ENCODE results near the gene TMEM239.
"Not testable (repeated sequence)": the region's sequence is repeated elsewhere in the genome, so short reads cannot be mapped to it uniquely, and the experiment has no call there.

TMEM239 gene

DNA sequence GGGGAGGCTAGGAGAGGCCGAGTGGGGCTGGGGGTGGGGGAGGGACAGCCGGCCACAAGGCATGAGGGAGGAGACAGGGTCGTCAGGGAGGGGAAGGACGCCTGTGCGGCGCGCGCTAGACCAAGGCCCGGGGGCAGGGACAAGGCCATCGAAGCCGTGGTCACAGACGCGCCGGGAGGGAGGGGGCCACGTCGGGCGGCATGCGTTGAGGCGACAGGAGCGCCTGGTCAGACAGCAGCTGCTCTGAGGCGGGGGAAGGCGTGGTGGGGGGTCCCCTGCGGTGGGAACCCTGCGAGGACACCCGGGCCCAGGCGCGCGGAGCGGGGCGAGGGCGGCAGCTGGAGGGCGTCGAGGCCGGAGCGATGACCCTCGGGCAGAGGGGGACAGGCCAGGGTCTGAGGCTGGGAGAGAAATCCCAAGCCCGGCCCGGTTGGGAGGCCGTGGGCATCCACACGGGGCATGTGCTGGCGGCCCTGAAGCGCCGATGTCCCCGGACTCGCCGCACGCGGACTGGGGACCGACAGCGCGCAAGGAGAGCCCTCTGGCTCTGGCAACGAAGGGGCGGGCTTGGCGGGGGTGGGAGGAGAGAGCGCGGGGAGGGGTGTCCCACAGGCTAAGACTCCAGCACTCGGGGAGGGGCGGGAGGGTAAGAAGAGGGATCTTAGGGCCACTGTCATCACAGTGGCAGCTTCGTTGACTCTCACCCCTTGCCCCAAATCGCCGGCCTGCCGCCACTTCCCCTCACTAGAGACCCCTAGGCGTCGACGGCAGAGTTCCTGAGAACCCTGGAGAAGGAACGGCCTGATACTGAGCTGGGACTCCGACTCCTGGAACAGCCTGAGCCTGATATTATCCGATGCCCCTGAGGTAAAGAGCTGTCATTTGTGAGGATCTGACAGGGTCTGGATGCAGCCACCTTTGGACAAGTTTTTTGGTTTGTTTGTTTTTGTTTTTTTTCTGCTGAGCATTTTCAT lies 5.0 kb downstream of the TMEM239 start:
- DNase-seq (ENCODE audit: low read depth) = no peak

- DNase-seq (ENCODE audit: low read depth) = peak; percentile 78
Observed at GRCh38 chr20:2822073-2822472, 5.9 kb downstream of the TMEM239 start.

GRCh38 chr20:2825761-2826160 lies 9.6 kb downstream of the TMEM239 start:
- no peak for DNase-seq (ENCODE audit: low read depth)

GRCh38 chr20:2826655-2827054 lies 10.5 kb downstream of the TMEM239 start:
- no peak for DNase-seq (ENCODE audit: low read depth)

- DNase-seq (ENCODE audit: low read depth) = no peak
Observed at GRCh38 chr20:2829376-2829775, 13.2 kb downstream of the TMEM239 start.

DNA sequence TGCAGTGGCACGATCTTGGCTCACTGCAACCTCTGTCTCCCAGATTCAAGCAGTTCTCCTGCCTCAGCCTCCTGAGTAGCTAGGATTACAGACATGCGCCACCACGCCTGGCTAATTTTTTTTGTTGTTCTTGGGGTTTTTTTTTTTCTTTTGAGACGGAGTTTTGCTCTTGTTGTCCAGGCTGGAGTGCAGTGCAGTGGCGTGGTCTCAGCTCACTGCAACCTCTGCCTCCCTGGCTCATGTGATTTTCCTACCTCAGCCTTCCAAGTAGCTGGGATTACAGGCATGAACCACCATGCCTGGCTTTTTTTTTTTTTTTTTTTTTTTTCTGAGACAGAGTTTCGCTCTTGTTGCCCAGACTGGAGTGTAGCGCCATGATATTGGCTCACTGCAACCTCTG lies 15.0 kb downstream of the TMEM239 start:
- not testable (repeated sequence) for DNase-seq (ENCODE audit: low read depth)

- DNase-seq (ENCODE audit: low read depth) = no peak
Observed at GRCh38 chr20:2833761-2834160, 17.6 kb downstream of the TMEM239 start.

DNA sequence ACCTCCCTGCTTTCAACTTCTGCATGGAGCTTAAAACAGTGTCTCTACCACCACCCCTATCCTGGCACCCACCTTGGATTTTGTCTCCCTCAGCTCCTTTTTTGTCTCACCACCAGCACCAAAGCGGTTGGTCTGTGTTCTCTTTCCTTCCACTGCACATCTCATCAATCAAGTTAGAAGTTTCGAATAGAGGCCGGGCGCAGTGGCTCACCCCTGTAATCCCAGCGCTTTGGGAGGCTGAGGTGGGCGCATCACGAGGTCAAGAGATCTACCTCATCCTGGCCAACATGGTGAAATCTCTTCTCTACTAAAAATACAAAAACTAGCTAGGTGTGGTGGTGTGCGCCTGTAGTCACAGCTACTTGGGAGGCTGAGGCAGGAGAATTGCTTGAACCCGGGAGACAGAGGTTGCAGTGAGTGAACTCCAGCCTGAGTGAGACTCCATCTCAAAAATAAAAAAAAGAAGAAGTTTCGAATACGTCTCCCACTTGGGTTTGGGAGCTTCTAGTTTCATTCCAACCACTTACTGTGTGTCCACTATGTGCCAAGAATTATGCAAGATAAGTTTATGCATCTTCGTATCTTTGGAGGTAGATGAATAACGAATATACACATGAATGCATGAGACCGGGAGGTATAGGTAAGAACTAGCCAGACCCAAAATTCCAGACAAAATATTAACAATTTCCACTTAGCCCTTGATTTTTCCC lies 18.4 kb downstream of the TMEM239 start:
- no peak for DNase-seq (ENCODE audit: low read depth)

GRCh38 chr20:2835331-2835796 lies 19.2 kb downstream of the TMEM239 start:
- no peak for DNase-seq (ENCODE audit: low read depth)

DNA sequence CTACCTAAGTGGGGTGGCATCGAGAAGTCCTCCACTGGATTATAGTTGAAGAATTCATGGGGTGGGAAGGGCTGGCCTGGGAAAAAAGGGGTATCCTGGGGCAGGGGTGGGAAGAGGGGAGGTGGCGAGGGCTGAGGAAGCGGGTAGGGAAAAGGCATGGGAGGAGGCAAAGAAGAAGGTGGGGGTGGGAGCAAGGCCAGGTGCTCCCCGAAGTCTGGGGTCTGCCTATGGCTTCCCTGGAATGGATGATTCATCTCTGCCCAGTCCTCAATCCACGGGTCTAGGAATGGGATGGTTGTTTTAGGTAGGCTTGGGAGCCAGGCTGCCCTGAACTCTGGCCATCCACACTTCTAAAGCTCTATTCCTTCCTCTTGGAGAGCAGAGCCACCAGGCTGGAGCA lies 19.9 kb downstream of the TMEM239 start:
- DNase-seq (ENCODE audit: low read depth) = no peak

- no peak for DNase-seq (ENCODE audit: low read depth)
Observed at GRCh38 chr20:2837221-2837960, 21.2 kb downstream of the TMEM239 start.

GRCh38 chr20:2838170-2838797 lies 22.1 kb downstream of the TMEM239 start:
- no peak for DNase-seq (ENCODE audit: low read depth)

GRCh38 chr20:2838847-2839671 lies 22.9 kb downstream of the TMEM239 start:
- DNase-seq (ENCODE audit: low read depth) = no peak

DNA sequence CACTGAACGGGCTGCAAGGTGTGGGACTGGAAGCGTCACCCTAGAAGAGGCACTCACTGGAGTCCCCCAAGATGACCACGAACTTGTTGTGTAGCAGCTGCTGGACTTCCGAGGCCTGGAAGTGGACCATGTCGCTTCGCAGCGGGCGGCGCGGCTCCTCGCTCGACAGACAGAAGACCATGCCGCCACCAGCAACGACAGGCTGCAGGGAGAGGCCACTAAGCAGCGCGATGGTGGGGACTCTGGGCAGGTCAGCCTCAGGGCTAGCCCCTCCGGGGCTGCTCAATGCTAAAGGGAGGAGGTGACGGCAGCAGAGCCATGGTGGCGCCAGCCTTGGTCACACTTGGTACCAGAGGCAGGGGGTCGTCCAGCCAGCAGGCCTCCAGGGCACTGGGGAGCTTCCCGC lies 23.6 kb downstream of the TMEM239 start:
- DNase-seq (ENCODE audit: low read depth) = no peak

DNA sequence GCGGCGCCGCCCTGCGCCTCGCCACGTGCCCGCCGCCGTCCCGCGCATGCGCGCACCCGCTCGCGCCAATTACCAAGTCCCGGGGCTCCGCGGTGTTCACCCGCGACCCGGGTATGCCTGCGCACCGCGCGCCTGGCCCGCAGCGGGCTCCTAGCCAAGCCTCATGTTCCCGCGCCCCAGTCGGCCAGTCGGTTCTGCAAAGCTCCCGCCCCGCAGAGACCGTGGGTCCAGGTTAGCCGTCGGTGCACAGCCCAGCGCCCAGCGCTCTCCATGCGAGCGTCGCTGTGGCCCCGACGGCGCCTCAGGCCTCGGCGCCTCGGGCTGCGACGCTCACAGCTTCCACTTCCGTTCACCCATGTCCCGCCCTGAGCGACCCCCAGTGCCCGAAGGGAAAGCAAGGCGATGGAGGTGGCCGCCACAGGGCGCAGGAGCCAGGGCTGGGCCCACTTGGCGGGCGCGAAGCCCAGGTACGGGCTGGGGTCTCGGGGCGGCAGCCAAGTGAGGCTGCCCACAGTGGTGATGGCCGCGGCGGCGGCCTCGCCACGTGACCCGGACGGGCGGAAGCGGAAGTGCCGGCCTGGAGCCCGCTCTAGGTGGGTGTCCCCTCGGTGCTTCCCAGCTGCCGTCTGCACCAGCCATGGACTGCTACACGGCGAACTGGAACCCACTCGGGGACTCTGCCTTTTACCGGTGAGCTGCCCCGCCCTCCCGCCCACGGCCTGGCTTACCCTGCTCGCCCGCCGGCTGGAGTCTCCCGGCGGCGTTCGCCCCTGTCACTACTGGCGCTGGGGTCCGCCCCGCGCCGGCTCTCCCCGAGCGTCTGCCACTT lies 24.2 kb downstream of the TMEM239 start, which contains the start of the genes PCED1A and VPS16:
Gene PCED1A, minus strand, starts transcription at position 518 of the 829 bp plus-strand sequence. CDS start 743 bp downstream, outside the sequence.
Gene VPS16, plus strand, starts transcription at position 608 of the 829 bp plus-strand sequence. Its CDS starts 30 bp downstream, at position 638.
- DNase-seq (ENCODE audit: low read depth) = peak; percentile 83

DNA sequence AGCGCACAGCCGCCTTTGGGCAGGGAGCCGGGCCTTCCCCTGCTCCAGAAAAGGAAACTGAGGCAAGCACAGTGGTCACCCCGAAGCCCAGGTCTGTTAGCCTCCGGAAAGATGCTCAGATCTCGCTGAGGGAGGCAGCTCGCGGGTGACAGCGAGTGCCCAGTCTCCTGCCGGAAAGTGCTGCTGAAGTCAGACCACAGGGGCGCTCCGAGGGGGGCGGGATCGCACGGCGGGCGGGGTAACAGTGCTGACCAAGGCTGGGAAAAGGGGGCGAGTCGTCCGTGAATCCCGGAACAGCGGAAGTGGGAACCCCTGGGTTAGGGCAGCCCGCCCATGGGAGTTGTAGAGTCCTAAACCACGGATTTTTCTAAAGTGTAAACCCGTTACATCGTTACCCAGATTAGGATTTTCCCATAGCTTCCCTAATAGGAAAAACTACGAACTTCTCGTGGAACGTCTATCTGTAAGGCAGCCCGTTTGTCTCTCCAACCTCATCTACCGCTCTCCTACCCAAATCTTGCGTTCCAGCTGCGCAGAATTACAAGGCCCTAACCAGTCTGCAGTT lies 24.9 kb downstream of the TMEM239 start:
- peak; percentile 58 for DNase-seq (ENCODE audit: low read depth)

DNA sequence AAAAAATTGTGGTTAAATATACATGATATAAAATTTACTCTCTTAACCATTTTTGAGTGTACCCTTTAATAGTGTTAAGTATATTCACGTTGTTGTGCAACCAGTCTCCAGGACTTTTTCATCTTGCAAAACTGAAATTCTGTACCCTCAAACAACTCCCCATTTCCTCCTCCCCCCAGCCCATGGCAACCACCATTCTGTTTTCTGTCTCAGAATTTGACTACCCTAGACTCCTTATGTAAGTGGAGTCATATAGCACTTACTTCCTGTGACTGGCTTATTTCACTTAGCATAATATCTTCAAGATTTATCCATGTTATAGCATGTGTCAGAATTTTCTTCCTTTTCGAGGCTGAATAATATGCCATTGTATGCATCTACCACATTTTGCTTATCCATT lies 29.4 kb downstream of the TMEM239 start:
- no peak for DNase-seq (ENCODE audit: low read depth)

DNA sequence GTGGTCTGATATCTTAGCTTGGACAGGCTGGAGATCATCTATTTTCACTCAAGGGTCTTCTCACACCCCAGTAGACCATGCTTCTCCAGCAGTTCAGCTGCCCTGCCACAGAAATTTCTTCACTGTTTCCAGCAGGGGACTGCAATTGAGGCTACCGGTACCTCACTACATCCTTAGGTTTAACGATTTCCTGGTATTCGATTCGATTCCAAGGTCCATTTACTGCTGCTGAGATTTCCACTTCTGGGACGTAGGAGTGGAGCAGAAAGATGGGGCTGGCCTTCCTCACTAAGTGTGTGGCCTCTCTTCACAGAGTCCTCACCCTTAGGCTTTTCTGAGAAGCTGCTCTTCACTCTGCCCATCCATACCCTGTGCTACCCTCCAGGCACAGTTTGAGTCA lies 30.5 kb downstream of the TMEM239 start:
- no peak for DNase-seq (ENCODE audit: low read depth)

GRCh38 chr20:2847802-2848201 lies 31.6 kb downstream of the TMEM239 start:
- DNase-seq (ENCODE audit: low read depth) = no peak
